Endothelial cell (in vitro differentiated cells): ENCODE measurements around the gene INTS11. TPM values are rescaled to one million over a fixed set of nuclear protein-coding genes. Genes with fewer than 3 reads are reported as not detected.

Source experiments
- DNase-seq: peaks from one replicate; pipeline ENCODE4 v3.0.0; 2021; ENCODE audit warnings: low spot score
- H3K27ac Mint-ChIP-seq: one replicate; pipeline ENCODE4 v1.8.0; 2021; ENCODE audit warnings: mixed read lengths, inconsistent platforms; ENCODE audit not compliant: unreplicated experiment
- H3K27me3 Mint-ChIP-seq: one replicate; pipeline ENCODE4 v1.8.0; 2021; ENCODE audit warnings: mild to moderate bottlenecking, moderate library complexity, mixed read lengths, inconsistent platforms; ENCODE audit not compliant: unreplicated experiment
- H3K36me3 Mint-ChIP-seq: one replicate; pipeline ENCODE4 v1.8.0; 2021; ENCODE audit warnings: mild to moderate bottlenecking, low read depth, mixed read lengths, inconsistent platforms; ENCODE audit not compliant: unreplicated experiment
- H3K4me1 Mint-ChIP-seq: one replicate; pipeline ENCODE4 v1.8.0; 2021; ENCODE audit warnings: mild to moderate bottlenecking, mixed read lengths, inconsistent platforms; ENCODE audit not compliant: unreplicated experiment
- H3K4me3 Mint-ChIP-seq: one replicate; pipeline ENCODE4 v1.8.0; 2021; ENCODE audit warnings: mild to moderate bottlenecking, mixed read lengths, inconsistent platforms; ENCODE audit not compliant: unreplicated experiment
- H3K9me3 Mint-ChIP-seq: one replicate; pipeline ENCODE4 v1.8.0; 2021; ENCODE audit warnings: mixed read lengths, inconsistent platforms; ENCODE audit not compliant: unreplicated experiment
- CTCF ChIP-seq: fragments of 200-600 bp; sonication (generic); IDR thresholded peaks from one replicate; pipeline ENCODE4 v1.5.0; 2021; ENCODE audit warnings: antibody characterized with exemption; ENCODE audit not compliant: unreplicated experiment
- total RNA-seq: library from RNA; stranded (reverse); fragmentation: NEBNext Ultra II Directional; extraction: Animal tissue kit (Norgen Biotek cat#: 25700); gene quantifications from one replicate; pipeline ENCODE4 v1.2.1, GENCODE V29; 2021; ENCODE audit not compliant: unreplicated experiment

Gene INTS11
- total RNA-seq, 1 donor from 2014 or later, result 104 TPM

GRCh38 chr1:1285611-1286311 lies 38.7 kb downstream of the INTS11 start:
- DNase-seq, result no peak
- H3K4me3 Mint-ChIP-seq, result no peak overlapping the region

GRCh38 chr1:1285102-1285571 lies 39.3 kb downstream of the INTS11 start:
- no peak for DNase-seq
- peaks cover 9% of the 10 kb centered on the region for H3K27me3 Mint-ChIP-seq
- no peak overlapping the region for H3K4me3 Mint-ChIP-seq
- no peaks in the 10 kb centered on the region for H3K4me1 Mint-ChIP-seq
- H3K9me3 Mint-ChIP-seq, result no peaks in the 10 kb centered on the region
- H3K27ac Mint-ChIP-seq, result no peak overlapping the region
- no peak for TF ChIP-seq CTCF
- H3K36me3 Mint-ChIP-seq, result no peaks in the 10 kb centered on the region

More at GRCh38 chr1:1285611-1286311, 38.7 kb downstream of the INTS11 start:
- Mint-ChIP-seq H3K27ac (no peak overlapping the region), H3K27me3 (peaks cover 10% of the 10 kb centered on the region), H3K4me1 (no peaks in the 10 kb centered on the region), H3K9me3 (no peaks in the 10 kb centered on the region), H3K36me3 (no peaks in the 10 kb centered on the region)
- no peak for TF ChIP-seq CTCF

- no peak overlapping the region for H3K4me3 Mint-ChIP-seq
- H3K27ac Mint-ChIP-seq, result no peak overlapping the region
- peaks cover 7% of the 10 kb centered on the region for H3K27me3 Mint-ChIP-seq
- no peaks in the 10 kb centered on the region for H3K36me3 Mint-ChIP-seq
- TF ChIP-seq CTCF, result no peak
- H3K4me1 Mint-ChIP-seq, result no peaks in the 10 kb centered on the region
- DNase-seq, result no peak
- H3K9me3 Mint-ChIP-seq, result no peaks in the 10 kb centered on the region
Observed at GRCh38 chr1:1284221-1285101, 40.0 kb downstream of the INTS11 start.

- H3K36me3 Mint-ChIP-seq, result no peaks in the 10 kb centered on the region
- H3K27me3 Mint-ChIP-seq, result peaks cover 7% of the 10 kb centered on the region
- no peaks in the 10 kb centered on the region for H3K9me3 Mint-ChIP-seq
- no peak for TF ChIP-seq CTCF
- no peak for DNase-seq
- H3K27ac Mint-ChIP-seq, result no peak overlapping the region
- H3K4me3 Mint-ChIP-seq, result no peak overlapping the region
- H3K4me1 Mint-ChIP-seq, result no peaks in the 10 kb centered on the region
Observed at GRCh38 chr1:1283821-1284220, 40.6 kb downstream of the INTS11 start.
